NAMALWA (cell line): ENCODE measurements around the gene HJURP.

Experiments used
- DNase-seq: peaks from one replicate; pipeline ENCODE4 v3.0.0-alpha.2; 2015; ENCODE audit warnings: low spot score

HJURP gene

DNA sequence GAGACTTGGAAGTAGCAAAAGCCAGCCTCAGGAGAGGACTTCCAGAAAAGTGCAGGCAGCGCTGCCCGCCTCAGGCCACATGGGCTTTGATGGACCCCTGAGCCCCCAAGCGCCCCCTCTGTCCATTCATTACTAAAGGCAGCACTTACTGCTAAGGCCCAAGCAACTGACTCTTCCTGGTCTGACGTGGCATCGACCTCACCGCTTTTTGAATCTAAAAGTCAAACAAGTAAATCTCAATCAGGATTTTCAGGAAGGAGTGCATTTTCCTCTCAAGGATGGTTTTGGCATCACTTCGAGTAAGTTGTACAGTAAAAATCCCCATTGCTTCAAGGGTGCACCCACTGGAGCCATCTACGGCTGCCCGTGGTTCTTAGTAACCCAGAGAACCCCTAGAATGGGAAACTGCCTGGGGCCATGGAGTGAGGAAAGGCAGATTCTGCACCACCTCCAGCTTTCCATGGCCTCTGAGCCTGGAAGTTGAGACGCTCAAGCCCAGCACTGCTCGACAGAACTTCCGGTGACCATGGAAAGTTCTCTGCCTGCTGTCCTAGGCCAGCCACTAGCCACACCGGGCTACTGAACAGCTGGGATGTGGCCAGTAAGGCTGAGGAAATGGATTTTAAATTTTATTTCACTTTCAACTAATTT is 7.0 kb downstream of the HJURP start:
- no peak for DNase-seq

DNA sequence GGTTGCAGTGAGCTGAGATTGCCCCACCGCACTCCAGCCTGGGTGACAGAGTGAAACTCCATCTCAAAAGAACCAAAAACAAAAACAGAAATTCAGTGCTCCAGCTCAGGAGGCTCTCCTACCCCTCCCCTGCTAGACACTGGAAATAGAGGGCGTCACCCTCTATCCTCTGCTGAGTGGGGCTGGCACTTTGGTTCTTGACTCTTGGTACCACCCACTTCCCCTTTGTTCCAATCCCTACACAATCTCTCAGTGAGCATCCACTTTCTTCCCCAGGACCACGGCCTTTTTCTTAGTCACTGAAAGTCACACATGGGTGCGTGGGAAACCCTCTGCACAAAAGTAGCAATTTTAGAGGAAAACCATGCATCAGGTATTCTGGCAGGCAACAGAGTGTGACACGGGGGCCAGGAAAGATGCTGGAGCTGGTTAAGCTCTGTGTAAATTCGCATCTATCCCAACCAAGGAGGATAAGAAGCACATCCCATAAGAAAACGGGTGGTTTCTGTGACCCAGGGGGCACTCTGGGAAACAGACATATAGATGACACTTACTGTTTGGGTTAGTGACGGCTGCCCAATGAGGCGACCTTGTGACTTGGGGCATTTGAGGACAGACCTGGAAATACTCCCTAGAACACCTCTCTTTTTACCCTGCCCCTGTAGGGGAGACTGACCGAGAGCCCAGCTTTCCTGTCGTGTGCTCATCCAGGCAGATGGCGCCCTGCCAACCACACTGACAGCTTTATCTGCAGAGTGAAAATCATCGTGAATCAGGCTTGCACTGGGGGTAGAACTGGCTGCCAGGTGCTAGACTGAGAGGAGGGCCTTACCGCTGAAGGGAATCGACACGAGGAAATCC is 7.7 kb downstream of the HJURP start:
- DNase-seq = no peak

DNA sequence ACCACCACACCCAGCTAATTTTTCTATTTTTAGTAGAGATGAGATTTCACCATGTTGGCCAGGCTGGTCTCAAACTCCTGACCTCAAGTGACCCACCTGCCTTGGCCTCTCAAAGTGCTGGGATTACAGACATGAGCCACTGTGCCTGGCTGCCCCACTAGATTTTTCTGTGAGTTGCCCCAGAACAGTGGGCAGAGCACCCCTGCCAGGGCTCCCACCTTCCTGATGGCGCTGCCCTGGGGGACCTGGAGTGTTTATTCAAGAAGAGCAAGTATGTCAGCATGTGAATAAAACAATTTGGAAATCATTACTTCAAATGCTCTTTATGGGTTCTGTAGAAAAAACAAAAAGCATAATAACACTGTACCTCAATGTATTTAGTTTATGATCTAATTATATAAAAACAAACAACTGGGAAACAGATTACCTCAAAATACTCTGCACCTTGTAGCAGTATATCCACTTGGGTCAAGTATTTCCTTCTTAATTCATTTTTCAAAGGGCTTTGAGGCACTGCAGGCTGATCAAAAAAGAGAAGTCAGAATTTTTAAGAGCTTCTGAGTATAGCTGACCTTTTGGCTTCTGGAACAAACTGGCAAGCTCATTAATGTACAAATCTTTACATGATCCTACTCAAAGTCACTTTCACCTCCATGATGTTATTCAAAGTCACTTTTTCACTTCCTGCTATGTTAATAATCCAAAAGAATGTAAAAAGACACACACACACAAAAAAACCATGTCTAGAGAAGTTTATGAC is 8.9 kb downstream of the HJURP start:
- DNase-seq = no peak

DNA sequence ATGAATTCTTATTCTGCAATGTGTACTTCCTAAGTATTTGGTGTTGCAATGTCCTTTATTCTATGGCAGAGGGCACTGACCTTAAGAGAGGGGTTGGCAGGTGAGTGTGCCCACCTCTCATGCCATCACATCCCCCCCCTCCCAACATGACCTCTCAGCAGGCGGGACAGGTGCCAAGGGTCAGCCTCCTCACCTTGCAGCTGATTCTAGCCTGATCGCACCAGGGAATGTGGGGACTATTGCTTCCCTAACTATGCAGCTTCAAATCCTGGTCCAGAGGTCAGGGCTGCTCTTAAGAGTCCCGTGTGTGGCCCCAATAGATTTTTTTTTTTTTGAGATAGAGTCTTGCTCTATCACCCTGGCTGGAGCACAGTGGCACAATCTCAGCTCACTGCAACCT is 9.5 kb downstream of the HJURP start:
- DNase-seq = no peak

DNA sequence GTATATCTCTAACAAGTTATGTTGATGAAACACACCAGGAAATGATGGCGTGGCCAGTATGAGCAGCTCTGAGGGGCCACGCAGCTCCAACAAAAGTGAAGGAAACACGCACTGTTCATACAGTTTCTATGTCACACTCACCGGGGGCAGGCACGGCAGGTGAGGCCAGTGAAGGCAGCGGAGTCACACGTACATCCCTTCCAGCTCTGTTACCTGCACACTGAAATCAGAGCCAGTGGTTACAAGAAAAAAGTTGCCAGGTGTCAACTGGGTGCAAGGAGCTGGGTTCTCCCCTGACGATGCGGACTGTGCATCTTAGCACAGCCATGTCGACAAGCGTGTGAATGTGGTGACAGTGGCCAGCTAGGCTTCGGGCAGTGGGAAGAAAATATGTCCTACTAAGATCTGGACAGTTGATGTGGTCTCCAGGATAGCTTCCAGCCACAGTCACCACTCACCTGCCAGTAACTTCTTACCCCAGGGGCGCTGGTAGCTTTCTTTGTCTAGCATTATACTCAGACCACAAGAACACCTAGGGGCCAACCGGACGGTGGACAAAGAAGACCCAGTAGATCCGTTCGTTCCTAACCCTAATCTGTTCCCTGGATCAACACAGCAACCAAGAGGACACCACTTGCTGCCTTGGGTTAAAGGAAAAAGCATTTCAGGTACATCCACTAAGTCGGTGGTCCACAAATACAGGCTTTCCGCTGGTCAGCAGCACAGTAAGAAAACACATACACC is 10.1 kb downstream of the HJURP start:
- DNase-seq = no peak

DNA sequence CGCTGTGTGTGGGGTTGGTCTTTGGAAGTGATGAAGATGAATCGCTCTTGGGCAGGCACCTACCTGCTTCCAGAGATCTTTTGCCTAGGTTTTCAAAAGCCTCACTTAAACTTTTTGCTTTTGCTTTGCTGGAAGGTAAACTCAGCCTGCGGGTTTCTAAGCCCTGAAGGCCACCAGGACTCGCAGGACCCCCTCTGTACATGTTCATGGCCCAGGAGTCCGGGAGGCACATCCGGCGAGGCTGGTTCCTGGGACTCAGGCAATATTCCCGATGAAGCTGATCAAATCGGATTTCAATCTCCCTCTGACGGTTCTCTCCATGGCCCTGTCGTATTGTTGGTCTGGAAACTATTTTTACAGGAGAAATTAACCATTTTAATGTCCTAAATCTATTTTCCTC is 13.2 kb downstream of the HJURP start:
- DNase-seq = no peak

DNA sequence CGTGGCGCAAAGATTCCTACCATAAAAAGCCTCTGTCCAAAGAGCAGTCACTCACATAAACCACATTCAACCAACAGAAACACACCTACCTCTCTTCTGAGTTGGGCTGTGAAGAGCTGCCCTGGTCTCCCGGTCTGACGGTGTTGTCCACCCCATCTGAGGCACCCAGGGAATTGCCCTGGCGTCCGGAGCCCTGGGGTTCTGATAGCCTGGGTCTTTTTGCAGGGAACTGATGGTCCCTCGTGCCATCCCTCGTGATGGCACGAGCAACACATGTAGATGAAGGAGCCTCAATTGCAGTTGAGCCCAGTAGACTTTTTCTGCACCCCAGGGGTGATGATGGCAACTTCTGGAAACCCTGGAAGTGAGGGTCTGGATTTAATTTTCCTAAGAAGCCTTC is 13.8 kb downstream of the HJURP start:
- no peak for DNase-seq

DNA sequence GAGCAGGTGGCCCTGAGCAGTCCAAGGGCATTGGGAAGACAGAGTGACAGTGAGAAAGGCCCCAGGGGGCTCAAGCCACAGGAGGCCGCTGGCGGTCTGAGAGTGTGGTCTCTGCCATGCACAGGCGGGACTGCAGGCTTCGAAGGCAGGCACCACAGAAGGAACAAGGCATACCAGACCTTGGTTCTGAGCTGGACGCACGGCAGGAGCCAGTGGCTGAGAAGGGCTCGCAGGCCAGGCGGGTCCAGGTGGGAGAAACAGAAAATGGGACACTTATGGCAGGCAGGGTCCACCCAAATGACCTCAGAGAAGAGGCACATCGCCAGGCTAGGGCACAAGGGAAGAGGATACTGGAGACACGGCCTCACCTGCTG is 14.9 kb downstream of the HJURP start:
- DNase-seq = no peak

DNA sequence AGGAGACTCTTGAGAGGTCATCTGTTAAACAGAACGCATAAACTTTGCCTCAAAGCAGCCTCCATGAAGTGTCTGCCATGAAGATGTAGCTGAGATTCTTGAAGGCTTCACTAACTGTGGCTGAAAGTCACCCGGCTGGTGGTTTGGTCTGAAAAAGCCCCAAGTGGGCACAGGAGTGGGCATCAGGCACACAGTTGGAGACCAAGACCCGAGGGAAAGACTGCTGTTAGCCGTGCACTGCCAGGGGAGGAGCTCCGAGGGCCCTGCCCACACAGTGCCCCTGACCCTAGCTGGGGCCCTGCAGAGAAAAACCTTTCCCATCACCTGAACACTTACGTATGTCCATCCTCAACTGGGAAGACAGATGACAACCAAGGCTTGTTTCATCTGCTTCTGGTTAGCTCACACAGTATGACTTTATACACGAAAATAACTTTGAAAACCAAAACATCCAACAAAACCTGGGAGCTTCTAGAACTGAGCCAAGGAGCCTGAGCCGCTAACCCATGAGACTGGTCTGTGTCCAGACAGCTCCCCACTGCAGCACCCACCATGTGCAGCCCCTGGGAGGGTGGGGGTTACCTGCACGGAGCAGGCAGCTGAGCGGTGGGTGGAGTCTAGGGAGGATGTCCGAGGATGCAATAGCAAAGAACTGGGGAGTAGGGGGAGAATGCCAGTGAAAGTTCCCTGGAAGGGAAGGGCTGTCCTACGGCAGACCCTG is 15.4 kb downstream of the HJURP start:
- DNase-seq = no peak

DNA sequence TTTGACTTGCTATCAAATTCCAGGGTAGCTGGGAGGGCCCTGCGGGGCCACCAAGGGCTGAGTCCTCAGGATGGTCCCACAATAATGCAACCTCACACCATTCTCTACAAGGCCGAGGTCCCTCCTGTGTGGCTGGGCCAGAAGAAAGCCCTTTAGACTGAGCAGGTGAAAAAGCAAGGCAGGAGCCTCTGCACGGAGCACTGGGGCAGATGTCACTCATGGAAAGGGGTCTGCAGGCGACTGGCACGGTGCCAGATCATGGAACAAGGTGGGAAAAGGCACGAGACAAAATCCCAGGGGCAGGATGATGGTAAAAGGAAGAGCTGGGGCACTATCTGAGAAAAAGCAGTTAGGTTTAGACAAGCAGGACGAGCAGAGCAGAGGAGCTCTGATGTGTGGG is 16.1 kb downstream of the HJURP start:
- no peak for DNase-seq

DNA sequence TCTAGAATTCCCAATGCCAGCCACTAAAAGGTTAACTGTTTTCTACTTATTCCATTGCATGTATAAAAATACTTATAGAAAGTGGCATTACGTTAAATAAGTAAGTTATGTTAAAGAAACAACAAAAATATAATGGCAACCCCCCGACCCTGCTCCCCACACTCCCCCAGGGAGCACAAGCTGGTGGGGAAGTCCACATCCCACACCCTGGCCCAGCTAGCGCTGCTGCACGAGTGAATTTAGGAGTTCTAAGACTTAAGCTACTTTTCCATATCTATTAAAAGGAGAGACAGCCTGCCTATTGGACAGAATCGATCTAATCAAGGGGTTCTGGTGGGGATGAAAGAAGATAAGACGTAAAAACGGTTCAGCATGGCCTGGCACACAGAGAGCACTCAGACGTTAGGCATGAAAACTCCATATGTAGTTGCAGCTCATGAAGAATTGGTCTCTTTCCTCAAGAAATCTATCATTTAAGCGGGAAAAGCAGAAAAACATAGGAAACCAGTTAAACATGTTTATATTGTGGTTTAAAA is 16.6 kb downstream of the HJURP start:
- DNase-seq = no peak

DNA sequence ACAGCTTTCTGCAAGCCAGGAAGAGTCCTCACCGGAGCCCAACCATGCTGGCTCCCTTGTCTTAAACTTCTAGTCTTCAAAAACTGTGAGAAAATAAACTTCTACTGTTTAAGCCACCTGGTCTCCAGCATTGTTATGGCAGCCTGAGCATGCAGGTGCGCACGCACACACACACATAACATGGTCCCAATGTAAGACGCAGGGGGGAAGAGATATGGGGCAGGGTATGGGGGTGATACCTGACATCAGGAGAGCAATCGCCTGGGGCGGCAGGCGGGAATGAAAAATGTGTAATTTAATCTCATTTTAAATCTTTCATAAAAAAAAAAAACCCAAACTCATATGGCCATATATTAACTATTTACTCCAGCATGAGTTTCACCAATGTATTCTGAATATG is 18.0 kb downstream of the HJURP start:
- no peak for DNase-seq

DNA sequence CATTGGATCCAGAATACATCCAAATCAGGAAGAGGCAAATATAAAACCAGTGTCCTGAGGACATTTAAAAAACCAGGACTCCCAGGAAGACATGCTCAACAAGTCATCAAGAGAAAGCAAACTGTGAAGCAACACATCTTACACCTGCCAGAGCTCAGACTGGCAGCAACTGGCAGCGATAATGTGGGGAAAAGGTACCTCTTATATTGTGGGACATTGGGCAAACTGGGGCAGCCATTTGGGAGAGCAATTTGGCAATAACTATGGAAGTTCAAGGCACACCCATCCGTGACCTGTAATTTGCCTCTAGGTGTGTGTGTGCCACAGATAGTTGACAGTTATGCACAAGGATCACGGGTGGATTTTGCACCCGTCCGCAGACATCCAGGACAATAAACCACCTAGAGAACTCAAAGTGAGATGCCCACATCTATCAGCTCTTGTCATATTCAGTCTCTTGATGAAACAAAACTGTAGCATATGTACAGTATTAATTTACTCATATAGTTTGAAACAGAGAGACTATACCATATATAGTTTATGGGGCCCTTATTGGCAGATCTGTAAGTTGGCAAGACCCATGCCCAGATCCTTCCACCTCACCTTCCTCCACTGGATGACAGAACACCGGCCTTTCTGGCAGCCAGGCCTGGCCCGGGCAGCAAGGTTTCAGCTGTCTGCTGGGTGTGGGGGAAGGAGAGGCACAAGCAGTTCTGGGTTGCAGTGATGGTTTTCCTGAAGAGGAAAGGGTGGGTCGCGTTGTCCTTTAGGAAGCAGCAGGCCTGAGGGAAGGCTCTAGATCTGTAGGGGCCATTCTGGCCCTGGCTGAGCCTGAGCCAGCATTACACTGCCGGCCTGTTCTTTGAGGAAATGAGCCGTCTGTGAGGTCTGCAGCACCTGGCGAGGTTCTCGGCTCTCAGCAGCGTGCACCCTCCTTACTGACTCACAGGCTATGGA is 18.8 kb downstream of the HJURP start:
- no peak for DNase-seq

DNA sequence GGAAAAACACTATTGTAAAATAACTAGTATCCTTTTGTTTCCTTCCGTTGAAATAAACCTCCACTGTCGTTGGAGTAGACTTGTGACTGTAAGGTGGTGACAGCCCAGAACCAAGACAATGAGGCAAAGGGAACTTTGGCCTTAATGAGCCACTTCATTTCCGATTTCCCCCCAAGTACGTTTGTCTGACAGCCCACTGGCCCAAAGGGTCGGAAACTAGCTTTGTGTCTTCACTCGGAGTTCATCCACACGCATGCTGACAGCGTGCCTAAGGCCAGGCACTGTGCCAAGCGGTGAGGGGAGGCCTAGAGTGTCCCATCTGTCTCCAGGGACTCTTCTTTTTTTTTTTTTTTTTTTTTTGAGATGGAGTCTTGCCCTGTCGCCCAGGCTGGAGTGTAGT is 21.0 kb downstream of the HJURP start:
- no peak for DNase-seq

DNA sequence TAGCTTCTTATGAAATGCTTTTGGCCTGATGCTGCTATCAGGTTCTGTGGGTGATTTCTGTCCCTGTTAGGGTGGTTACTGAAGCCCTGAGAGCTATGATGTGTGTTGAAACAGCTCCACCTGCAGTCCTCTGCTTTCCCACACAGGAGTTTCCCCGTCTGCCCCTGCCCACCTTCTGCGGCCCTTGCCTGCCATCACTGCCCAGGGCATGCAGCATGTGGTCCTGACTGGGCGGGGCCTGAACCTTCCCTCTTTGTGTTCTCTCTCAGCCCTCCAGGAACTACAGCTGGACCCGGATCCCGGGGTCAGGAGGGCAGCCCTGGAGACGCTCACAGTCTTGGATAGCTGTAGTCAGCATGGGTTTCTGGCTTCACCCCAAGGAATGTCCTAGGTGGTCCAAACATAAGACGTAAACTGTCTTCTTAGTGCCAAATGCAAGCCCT is 21.4 kb downstream of the HJURP start:
- DNase-seq = peak; percentile 65

DNA sequence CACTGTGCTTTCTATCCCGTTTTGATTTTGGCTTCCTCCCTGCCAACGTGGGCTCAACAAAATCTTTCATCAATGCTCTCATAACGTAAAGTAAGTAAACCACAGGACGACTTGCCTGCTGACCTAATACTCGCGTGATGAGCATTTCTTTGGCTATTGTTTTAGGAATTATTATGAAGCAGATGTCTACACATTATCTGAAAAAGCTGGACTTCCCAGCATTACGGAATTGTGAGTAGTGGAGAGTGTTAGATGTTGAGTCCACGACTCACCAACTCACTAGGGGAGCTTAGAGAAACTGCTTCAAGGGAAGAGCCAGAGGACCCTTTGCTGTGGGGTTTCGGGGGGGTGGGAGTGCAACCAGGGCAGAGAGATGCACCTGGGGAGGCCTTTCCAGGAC is 21.9 kb downstream of the HJURP start:
- no peak for DNase-seq

DNA sequence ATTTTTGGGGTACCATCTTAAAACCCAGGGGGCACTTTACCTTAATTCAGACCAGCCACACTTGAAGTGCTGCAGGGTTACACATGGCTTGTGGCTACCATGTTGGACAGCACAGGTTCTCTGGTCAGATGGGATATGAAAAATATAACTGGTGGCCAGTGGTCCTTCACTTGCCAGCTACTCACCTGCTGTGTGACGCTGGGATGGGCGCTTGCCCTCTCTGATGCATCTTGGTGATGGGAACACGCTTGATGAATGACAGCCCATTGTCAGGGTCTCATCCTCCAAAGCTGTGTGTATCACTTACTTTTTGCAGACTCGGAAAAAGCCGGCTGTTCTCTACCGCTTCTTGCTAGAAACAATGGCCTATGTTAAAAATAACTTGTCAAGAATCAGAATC is 22.5 kb downstream of the HJURP start:
- DNase-seq = no peak

DNA sequence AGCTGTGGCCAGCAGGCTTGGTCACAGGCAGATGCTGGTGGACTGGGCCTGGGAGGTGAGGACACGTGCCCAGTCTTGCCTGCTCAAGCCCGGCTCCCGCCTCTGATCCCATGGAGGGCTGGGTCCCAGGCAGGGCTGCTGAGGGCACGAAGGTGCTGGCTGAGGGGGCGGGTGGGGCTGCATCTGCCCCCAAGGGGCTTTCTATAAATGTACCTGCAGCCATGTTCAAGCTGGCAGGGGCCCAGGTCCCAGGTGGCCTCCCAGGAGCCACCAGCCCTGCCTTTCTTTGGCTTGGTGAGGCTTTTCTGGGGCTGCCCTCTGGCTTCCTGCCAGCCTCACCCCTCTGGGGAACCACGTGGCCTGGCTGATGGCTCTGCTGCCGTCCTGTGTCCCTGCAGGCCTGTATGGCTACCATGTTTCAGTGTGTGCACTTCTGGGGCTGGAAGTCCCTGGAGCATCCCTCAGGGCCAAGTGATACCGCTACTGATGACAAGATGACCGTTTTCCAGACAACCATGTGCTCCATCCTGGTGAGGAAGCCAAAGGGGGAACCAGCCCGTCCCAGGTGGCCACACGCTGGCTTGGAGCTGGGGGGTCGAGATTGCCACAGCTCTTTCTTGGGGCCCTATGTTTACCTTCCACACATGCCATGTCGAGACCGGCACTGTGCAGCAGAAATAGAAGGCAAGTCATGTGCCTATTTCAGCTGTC is 23.2 kb downstream of the HJURP start:
- peak; percentile 80 for DNase-seq

DNA sequence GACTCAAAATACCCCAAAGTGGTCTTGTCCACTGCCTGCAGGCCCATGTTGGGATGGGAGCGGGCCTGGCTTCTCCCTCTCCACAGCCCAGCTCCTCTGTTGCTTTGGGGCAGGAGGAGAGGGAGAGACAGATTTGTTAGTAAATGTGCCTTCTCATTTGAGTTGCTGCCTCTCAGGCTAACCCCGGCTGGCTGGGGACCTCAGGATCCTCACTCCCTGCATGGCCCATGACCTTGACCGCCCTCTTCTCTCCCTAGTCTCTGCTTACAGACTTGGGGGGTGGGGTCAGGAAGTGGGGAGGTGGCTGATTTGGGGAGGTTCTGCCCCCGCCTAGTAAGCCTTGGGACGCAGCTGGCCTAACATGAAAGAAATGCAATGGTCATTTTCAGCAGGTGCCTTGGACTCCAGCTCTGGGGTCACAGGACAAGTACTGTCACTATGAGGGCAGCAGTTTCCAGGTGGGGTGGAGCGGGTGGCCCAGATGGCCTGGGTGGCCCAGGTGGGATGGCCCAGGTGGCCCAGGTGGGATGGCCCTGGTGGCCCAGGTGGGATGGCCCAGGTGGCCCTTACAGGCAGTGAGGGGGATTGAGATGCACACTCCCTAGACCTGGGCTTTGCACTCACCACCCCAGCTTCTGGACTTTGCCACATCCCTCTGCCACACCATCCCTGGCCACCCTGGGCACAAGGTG is 24.1 kb downstream of the HJURP start:
- DNase-seq = no peak
